Pons (tissue), 1 donor: ENCODE measurements around the gene KIAA1671.
"Not testable (repeated sequence)": the region's sequence is repeated elsewhere in the genome, so short reads cannot be mapped to it uniquely, and the experiment has no call there.

Experiments used
- DNase-seq: peaks from one replicate; pipeline ENCODE4 v3.0.0-alpha.2; 2016; ENCODE audit warnings: low spot score

KIAA1671 gene

DNA sequence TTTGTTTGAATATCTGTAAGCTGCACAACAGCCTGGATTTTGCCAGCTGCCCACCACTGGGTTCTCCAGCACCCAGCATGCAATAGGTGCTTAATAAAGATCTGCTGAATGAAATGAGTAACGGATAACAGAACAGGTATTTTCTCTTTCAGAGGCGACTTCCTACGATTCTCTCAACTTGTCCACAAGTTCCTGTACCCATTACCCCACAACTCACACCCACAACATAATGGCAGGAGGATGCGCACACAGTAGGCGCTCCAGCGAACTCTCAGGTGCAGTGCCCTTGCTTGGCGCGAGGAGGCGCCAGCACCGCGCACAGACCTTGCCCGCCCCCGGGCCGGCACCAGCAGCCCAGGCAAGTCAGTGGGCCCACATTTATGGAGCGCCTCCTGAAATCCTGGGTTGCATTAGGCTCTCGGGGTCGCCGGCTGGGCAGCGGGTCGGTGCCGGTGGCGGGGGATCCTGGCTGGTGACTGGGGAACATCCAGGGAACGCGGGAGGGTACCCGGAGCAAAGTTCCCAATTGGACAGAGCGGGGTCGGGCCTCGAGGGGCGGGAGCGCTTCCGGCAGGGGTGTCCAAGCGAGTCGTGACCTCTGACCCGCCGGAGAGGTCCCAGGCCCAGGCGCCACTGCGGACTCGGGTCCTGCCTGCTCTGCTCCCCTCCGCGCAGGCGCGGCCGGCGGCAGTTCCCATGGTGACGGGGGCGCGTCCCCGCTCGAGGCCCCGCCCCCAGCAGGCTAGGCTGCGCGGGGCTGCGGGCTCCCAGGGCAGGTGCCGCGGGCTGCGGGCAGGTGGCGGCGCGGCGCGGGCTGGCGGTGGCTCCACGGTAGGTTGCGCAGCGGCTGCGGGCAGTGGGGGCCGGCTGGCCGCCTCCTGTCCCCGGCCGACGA lies at the start of gene KIAA1671:
KIAA1671 (plus strand) TSS at position 775 of the 895 bp plus-strand sequence. CDS start 75,284 bp downstream, outside the sequence.
- DNase-seq, result peak; percentile 66

DNA sequence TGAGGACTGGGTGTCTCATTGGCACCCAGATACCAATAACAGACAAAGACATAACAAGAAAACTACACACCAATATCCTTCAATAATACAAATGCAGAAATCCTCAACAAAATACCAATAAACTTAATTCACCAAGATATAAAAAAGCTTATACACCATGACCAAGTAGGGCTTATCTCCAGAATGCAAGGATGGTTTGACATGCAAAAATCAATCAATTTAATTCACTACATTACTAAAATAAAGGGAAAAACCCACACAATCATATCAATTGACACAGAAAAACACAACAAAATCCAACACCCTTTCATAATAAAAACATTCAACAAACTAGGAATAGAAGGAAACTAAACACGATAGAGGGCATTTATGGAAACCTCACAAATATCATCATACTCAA lies 46.6 kb upstream of the KIAA1671 start:
- no peak for DNase-seq

DNA sequence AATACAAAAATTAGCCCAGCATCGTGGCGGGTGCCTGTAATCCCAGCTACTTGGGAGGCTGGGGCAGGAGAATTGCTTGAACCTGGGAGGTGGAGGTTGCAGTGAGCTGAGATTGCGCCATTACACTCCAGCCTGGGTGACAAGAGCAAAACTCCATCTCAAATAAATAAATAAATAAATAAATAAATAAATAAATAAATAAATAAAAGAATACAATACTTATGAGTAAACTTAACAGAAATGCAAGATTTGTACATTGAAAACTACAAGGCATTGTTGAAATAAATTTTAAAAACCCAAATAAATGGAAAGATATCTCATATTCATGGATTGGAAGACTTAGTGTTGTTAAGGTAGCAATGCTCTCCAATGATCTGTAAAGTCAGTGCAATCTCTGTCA lies 45.4 kb upstream of the KIAA1671 start:
- not testable (repeated sequence) for DNase-seq

DNA sequence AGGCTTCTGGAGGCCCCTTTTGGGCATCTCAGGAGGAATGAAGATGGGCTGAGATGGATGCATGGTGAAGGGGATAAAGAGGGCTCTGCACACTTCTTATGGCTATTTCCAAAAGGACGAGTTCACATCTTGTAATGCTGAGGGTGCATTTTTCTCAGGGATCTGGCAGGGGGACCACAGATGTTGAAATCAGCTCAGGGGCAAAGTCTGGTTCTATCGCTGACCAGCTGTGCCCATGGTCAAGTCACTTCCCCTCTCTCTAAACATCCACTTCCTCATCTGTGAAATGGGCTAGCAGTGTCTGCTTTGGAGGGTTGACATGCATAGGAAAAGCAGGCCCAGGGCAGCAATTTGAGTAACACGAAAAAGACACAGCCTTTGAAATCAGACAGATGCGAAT lies 32.5 kb upstream of the KIAA1671 start:
- no peak for DNase-seq

DNA sequence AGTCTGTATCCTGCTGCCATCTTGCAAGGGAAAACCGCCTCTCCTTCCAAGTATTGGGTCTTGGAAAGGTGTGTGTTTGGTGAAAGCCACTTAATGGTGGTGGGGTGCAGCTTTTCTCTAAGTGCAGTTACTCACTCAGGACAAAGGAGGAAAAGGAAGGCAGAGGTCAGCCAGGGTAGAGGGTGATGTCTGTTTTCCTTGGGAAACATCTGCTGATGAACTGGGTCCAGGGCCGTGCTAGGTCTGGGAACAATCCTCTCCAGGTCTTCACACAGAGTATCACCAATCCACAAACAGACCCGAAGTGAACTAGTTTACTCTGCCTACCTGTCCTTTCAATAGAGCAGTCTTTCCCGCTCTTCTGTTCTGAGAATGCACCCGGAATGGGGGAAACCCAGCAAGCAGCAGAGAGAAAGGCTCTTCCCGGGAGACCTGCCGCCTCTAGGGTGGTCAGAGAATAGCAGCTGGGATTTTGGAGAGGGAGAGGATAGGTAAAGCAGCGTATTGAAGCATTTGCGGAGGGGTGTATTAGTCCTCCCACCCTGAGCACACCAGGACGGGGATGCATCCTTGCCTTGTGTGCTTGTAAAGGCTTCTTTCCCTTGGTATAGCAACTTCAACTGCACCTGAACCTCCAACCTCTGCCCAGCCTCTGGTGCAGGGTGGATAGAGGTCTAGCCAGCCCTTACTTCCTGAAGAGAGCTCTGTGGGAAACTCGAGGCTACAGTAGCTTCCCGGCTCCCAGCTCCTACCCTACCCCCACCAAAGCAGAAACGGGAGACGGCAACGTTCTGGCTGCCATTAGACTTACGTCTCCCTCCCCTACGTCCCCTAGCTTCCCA lies 26.7 kb upstream of the KIAA1671 start:
- DNase-seq, result no peak

DNA sequence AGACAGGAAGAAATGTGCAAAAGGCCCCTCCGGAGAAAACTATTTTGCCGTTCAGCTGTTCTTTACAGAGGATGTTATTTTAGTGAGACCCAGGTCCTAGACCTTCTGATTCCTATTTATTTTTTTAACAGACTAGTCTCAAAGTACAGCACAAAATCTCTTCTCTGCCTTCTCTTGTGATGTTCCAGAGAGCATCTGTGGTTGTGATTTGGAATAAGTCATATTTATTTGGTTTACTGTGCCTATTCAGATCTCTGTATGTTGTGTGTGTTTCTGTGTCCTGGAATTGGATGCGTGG lies 26.1 kb upstream of the KIAA1671 start:
- no peak for DNase-seq

DNA sequence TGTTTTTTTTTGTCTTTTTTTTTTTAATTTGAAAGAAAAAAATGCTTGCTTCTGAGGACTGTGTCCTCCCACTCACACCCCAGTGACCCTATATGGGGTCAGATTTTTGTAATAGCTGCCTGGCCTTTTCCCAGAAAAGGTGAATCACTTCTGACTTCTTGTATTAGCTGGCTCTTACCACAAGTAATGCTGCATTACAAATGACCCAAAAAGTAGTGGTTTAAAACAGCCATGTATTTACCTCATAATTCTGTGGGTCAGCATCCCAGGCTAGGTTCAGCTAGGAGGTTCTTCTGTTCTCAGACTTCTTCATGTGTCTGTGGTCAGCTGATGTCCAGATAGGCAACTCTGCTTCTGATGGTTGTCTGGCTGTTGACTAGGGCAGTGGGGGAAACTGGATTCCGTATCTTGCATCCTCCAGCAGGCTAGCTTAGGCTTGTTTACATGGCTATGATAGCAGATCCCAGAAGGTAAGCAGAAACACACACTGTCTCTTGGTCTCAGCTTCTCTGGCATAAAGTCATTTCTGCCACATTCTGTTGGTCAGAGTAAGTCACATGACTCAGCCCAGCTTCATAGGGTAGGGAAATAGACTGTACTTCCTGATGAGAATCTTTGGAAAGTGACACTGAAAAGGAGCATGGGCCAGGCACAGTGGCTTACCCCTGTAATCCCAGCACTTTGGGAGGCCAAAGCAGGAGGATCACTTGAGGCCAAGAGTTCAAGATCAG lies 25.5 kb upstream of the KIAA1671 start:
- no peak for DNase-seq

DNA sequence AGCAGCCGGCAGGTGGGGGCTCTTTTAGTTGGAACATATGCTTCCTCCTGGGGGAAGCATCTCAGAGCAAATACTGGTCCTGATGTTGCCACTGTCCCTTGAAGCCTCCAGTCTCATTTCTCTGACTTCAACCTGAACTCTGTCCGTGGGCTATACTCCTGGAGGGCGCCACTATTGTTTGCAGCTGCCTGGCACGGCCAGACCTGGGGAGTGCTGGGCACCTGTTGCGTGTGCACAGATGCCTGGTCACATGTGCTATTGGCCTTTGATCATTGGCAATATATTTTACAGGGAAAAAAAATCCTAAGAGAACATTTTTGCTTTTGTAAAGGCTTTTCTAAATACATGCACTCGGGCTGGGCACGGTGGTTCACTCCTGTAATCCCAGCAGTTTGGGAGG lies 24.2 kb upstream of the KIAA1671 start:
- DNase-seq, result no peak

DNA sequence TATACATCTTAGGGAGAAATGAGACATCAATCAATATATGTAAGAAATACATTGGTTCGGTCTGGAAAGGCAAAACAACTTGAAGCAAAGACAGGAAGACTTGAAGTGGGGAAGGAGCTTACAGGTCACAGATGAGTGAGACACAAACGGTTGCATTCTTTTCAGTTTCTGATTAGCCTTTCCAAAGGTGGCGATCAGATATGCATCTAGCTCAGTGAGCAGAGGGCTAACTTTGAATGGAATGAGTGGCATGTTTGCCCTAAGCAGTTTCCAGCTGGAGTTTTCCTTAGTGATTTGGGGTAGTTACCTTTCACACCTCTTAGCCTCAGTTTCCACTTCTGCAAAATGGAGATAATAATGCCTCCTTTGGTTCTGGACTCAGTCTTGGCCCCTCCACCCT lies 21.8 kb upstream of the KIAA1671 start:
- no peak for DNase-seq

DNA sequence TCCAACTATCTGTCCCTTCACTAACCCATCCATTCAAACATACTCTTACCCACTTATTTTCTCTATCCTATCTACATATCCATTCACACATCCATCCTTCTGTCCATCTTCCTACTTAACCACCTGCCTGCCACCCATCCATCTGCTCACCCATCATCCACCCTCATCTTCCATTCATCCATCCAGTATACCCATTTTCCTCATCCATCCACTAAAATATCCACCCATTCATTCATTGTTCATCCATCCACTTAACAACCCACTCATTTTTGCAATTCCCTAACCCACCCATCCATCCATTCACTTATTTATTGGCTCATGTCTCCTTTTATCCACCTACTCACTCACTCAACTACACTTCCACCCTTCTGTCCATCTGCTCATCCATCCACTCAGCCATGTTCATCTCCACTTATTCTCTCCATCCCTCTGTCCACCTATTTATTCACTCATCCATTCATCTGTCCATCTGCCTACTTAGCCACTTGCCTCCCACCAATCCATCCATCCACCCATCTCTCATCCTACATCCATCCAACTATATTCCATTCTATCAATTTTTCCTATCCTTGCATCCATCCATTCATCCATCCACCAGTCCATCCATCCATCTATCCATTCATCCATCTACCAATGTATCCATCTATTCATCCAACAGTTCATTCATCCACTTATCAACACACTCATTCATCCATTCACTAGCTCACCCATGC lies 16.6 kb upstream of the KIAA1671 start:
- no peak for DNase-seq

DNA sequence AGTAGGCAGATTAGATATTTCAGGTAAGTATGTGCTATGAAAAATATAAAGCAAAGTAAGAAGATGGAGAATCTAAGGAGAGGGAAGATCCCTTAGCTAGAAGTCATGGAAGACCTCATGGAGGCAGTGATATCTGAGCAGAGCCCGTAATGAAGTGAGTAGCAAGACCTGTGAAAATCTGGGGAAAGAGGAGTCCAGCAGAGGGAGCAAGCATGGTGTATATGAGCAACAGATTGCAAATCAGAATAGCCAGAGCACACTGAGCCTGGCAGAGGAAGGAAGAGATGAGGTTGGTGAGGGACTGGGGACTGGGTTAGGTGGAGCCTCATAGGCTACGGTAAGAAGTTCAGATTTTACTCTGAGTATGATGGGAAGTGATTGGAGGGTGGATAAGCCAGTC lies 15.4 kb upstream of the KIAA1671 start:
- DNase-seq, result no peak

DNA sequence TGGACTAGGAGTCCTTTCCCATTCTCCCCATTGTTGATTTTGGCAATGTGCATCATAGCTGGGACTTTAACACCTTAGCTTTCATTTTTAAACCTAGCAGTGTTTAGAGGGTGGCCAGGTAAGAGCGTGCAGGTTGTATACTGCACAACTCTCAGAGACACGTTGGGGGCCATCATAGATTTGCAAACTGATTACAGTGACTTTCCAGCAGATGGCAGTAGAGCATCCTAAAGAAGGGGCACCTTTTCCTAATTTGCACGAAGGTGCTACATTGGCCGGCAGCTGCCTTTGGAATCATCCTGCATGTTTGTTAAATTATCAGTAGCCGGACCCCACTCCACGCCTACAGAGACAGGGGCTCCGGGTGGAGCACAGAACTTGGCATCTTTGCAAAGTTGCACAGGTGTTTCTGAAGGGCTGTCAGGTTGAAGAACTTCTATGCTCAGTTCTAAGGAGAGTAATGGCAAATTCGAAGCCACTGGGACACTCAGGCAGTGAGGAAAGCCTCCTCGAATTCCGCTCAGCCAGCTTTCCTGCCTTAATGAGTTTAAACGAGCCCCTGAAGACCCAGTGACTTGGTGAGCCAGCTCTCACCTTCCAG lies 13.7 kb upstream of the KIAA1671 start:
- no peak for DNase-seq

DNA sequence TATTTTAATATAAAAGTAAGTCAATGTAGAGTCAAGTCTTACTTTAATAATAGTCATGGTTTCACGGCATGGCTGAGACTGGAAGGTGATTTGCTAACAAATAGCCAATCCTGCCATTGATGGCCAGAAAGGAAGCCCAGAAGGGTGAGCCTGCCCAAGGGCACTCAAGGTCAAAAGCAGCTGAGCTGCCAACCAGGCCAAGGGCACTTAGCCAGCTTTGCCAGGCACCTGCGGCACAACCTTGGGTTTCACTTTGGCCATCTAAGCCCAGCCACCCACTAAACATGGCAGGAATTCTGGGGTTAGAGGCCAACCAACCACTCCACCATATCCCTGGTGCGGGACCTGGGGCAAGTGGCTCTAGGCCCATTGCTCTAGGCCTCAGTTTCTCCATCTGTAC lies 10.2 kb upstream of the KIAA1671 start:
- DNase-seq, result no peak

DNA sequence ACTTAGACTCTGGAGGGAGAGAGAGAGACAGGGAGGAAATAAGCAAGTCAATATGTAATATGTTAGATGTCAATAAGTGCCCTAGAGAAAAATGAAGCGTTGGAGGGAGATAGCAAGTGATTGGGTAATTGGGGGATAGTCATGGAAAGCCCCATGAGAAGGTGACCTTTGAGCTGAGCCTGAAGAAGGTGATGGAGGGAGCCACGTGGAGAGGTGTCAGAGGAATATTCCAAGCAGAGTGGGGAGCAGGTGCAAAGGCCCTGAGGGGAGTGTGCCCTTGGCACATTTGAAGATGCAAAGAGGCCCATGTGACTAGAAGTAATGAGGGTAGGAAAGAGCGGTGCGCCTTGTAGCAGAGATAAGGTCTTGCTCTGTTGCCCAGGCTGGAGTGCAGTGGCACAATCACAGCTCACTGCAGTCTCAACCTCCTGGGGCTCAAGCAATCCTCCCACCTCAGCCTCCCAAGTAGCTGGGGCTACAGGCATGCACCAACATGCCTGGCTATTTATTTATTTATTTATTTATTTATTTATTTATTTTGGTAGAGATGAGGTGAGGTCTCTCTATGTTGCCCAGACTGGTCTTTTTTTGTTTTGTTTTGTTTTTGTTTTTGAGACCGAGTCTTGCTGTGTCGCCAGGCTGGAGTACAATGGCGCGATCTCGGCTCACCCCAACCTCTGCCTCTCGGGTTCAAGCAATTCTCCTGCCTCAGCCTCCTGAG lies 8.1 kb upstream of the KIAA1671 start:
- DNase-seq, result no peak

DNA sequence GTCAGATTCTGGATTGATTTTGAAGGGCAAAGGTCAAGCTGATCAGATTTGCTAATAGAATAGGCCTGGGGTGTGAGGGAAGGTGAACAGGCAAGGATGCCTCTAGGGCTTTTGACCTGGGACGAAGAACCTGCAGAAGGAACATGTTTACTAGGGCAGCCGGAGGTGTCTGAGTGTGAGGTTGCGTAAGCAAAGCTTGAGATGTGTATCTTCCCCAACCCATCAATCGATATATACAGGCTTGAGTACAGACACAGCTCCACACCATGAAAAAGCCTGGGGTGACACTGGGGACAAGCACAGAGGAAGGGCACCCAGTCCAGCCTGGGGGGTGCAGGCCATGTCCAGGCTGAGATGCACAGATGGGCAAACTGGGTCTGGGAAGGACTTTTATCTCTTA lies 7.1 kb upstream of the KIAA1671 start:
- DNase-seq, result no peak

DNA sequence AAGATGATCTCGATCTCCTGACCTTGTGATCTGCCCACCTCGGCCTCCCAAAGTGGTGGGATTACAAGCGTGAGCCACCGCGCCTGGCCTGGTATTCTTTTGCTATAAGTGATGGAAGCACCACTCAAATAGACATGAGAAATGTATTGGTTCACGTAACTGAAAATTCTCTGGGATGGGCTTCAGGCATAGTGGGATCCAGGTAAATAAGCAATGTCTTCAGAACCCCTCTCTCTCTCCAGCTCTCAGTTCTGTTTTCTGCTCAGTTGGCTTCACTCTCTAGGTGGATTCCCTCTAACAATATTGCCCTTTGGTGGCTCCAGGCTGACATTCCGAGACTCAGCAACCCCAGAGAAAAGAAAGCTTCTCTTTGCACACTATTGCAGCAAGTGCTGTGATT lies 5.1 kb upstream of the KIAA1671 start:
- DNase-seq, result no peak

DNA sequence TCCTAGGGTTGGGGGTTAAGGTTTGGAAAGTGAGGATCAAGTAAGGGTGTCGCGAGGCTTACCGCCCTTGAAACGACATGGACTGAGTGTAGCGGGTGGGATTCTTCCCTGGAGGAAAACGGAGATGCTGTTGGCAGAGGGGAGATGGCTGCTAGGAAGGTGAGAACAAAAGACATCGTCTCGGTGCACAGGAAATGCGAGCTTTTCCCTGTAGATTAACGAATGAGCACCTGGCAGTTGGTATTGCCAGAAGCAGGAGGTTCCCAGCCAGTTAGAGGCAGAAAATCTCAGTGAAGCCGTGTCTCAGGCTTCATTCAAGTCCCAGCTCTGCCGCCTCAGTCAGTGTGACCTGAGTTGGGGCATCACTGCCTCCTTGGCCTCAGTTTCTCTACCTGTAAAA lies 4.6 kb upstream of the KIAA1671 start:
- no peak for DNase-seq

DNA sequence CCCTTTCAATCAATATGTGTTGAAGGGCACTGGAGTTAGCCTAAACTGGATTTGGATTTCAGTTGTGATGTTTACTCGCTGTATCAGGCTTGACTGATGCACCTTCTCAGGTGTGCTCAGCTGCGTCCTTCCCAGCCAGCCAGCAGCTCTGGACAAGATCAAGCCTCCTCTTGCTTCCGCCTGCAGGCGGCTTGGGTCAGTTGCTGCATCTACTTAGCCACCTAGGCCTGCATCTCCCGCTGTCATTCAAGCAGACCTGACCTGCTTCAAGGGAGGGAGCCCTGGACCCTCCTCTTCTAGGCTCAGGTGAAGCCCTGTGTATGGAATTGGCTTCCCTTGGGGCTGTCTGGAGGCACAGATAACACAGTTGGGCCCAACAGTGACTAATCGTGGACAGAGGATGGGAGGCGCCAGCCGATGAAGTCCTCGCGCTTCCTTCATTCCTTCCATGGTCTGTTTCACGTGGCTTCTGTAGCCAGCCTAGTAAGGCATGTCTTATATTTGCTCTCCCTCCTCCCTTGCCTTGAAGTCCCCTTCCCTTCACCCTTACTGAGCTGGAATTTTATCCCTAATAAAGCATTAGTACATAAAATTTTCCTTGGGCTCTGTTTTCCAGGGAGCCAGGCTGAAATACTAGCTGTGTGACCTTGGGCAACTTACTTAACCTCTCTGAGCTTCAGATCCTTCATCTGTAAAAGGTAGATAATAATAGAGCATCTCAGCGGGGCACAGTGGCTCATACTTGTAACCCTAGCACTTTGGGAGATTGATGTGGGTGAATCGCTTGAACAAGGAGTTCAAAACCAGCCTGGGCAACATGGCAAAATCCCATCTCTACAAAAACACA lies 3.9 kb upstream of the KIAA1671 start:
- no peak for DNase-seq

DNA sequence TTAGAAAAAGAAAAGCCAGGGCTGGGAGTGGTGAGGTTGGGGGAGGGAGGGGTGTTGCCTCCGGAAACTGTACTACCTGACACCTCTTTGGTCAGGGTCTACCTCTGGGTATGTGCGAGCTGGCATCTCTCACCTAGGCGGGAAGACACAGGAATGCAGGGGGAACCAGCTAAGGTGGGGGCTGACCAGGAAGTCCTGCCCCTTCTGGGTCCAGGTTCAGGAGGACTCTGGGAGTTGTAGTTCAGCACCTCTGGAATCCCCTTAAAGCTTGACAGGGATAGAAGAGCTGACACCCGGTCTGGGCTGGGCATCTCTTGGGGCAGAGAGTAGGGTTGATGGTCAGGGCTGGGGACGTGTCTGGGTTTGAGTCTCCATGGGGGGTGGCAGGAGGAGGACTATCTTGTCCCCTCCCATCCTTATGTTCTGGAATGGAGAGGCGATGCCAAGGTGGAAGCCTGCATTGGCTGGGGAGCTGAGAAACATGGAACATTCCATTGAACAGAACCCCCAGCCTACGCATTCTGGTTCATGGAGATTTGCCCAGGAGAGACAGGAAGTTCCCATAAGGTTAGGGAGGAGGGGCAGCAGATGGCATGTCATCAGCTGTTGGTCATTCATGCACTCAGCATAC lies 2.1 kb upstream of the KIAA1671 start:
- no peak for DNase-seq
